Stimulated activated CD8-positive, alpha-beta memory T cell treated with anti-CD3 and anti-CD28 coated beads, Interleukin-15, amount 100 ng/mL, for 48 hours (primary cell): ENCODE measurements around the gene HIPK1.

ENCODE experiments used
- DNase-seq, 2 donors: peaks; one replicate each; pipeline ENCODE4 v3.0.0-alpha.2; 2020; ENCODE audit warnings: low read depth in 2 of 2

HIPK1 gene

DNA sequence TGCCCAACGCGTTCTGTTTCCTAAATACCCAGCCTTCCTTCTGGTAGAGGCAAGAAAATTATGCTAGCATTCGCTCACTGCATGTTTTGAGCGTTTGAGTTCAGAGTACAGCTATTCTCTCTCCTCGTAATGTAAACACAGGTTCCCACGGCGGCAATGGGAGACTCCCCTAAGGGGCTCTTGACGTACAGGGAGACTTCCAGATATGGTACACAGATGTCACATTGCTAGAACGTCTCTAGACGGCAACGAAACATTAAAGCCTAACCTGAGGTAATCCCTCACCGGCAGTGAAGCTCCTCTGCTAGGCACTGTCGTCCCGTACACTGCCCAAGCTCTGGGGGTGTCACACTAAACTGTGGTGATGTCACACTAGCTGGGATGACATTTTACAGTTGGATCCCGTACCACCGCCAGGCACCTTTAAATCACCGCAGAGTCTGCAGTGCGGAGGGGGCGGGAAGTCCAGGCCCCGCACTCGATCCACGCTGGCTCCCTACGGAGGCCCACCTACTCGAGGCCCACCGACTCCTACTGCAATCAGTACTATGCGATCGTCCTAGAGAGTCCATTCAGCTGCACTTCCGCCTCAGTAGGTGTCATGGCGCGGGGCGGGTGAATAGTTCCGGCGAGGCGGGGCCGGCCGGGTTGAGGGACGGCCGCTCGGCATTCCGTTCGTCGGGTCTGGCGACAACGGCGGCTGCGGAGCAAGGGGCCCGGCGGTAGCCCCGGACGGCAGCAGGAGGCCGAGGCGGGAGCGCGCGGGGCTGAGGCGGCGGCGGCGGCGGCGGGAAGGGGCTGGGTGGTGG is at the start of gene HIPK1:
Gene HIPK1, plus strand, starts transcription at position 384 of the 809 bp plus-strand sequence.
- peak; percentile 88 for DNase-seq

DNA sequence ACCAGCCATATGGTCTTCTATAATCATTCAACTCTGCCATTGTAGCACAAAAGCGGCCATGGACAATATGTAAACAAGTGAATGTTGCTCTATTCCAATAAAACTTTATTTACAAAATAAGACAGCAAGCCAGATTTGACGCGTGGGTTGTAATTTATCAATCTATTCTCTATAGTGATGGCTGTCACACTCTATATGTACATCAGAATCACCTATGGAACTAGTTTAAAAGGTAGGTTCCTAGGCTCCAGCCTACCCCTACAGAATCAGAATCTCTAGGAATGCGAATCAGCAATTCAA is 49.4 kb upstream of the HIPK1 start:
- no peak for DNase-seq

DNA sequence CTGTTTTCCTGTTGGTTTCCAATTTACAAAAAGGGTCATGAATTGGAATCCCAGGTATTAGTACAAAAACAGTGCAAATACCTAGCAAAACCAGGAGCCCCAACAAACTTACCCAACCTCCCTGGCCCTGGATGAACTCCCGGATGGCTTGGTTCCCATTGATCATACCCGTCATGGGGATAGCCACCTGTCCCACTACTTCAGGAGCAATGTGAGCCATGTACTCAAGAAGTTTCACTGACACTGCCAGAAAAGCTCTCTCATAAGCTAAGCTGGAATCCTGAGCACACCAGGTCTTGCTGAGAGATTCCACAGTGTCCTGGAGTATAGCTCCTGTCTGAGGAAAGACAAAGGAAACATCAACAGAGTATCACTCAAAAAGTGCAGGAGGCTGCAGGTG is 47.5 kb upstream of the HIPK1 start:
- no peak for DNase-seq

DNA sequence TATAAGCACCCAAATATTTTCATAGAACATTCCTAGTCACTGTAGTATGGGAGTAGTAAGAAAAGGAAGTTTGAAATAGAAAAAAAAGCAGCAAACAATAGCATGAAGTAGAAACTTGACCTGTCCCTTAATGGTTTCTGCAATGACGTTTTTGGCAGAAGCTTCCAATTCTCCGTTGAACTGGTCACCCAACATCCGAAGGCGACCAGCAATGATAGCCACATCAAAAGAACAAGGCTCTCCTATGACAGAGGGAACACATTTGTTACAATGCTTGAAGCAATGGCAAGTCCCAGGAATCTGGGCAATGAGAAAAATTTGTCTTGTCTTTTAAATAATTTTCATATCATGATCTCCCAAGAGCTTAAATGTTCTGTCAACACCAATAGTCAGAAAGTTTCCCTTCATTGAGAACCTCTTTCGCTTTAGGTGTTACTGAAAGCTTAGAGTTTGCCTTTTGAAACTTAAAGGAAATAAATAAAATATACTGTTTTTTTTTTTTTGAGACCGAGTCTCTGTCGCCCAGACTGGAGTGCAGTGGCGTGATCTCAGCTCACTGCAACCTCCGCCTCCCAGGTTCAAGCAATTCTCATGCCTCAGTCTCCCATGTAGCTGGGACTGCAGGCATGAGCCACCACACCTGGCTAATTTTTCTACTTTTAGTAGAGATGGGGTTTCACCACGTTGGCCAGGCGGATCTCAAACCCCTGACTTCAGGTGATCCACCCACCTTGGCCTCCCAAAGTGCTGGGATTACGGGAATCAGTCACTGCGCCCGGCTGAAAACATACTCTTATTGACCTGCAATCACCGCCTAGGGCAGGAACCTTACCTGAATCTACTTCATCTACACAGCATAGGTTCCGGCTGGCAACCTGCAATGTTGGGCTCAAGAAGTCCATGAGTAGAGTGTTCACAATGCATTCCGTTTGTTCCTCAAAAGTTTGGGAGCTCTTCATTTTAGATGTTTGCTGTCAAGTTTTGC is 42.4 kb upstream of the HIPK1 start:
- DNase-seq = no peak

DNA sequence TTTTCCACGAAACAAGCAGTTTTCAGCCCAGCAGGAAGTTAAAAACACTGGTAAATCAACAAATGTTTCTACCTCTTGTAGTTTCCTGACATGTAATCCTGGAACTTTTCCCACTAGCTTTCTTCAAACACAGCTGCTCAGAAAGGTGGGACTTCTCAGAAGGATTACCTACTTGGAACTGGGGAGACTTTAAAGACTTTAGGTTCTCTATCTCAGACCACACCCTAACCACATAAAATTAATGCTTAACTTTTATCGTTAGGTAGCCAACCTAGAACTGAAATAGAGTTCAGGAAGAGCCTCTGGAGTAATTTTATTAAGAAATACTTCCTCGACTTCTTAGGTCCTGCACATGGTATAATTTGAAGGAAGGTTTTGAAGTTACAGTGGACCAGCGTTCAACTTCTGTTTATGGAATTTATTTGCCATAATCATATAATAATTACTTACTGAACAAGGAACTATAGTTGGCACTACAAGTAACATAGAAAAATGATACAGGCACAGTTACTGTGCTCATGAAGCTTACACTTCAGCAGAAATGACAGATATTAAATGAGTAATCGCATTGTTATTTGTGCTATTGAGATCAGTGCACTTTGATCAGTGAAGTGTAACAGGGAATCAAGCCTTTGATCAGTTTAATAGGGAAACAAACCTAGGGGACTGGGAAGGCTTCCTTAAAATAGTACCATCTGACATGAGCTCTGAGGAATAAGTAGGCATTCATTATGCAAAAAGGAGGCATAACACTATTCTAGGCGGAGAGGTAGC is 41.5 kb upstream of the HIPK1 start, which contains the start of gene BCL2L15:
Gene BCL2L15, minus strand, starts transcription at position 180 of the 774 bp plus-strand sequence. CDS start 206 bp downstream, outside the sequence.
- no peak for DNase-seq

DNA sequence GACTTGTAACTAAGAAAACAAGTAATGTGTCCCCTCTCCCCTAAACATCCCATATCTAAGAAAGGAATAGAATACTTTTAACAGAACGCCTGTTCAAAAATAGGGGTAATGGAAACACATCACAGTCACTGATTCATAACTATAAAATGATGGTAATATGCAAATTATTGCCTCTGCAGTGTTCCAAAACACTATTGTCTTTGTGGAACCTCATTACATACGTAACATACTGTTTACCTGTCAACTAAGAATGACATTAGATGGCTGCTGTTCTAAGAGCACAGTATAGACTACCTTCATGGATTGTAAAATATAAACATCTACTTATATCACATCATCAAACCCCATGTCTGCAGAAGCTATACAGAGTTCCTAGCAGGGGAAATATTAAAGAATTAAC is 38.3 kb upstream of the HIPK1 start:
- DNase-seq = no peak

DNA sequence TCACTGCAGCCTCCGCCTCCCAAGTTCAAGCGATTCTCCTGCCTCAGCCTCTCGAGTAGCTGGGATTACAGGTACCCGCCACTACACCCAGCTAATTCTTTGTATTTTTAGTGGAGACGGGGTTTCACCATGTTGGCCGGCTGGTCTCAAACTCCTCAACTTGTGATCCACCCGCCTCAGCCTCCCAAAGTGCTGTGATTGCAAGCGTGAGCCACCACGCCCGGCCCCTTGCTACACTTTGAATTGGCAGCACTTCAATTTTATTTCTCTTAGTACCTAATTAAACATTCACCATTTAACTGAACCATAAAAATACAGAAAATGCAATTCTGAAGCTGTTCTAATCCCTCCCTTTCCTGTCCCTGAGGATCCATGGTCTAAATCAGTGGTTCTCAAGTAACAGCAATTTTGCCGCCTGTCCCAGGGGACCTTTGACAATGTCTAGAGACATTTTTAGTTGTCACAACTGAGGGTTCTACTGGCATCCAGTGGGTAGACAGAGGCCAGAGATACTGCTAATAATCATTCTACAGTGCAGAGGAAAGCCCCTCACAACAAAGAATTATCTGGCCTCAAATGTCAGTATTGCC is 37.4 kb upstream of the HIPK1 start:
- no peak for DNase-seq

GRCh38 chr1:113893267-113893666 is 35.9 kb upstream of the HIPK1 start:
- no peak for DNase-seq

GRCh38 chr1:113895098-113895497 is 34.0 kb upstream of the HIPK1 start:
- DNase-seq = no peak

DNA sequence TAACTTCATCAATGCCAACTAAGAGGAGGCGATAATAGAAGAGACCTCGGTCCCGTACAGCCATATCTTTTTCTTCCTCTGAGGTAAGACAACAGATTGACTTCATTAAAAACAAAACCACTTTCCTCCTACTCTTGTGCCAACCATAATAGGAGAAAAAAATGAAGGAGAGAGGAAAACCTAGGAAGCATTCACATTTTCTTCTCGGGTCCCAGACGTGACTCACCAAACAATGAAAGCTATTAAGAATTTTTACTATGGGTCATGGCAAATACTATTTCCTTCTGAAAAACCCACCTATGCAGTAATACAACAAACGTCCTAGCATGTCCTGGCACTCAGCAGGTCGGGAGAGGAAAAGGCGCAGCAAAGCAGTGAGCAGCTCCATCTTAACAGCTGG is 33.2 kb upstream of the HIPK1 start:
- no peak for DNase-seq

DNA sequence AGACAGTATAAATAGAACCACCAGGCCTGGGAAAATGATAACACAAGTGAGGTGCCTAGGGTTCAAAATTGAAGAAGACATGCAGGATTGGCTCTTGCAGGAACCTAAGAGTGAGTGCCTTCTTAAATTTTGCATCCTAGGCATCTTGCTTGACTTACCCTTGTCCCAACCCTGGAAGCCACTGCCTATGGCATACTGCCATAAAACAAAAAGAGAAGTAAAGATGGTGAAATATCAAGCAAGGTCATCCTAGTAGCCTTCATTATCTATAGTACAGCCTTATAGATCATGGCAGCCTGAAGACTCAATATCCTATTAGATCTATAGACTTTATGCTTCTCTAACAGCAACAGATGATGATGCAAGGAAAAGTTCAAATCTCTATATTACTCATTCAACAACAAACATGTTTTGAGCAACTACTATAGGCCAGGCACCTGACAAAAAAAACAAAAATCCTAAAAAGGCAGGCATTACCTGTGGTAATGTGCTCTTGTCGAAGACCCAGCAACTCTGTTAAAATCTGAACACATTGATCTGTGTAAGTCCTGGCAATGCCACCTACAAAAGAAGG is 30.8 kb upstream of the HIPK1 start:
- DNase-seq = no peak

GRCh38 chr1:113899111-113899510 is 30.0 kb upstream of the HIPK1 start:
- no peak for DNase-seq

- DNase-seq = no peak
Measured at GRCh38 chr1:113901191-113901590, 27.9 kb upstream of the HIPK1 start.

GRCh38 chr1:113903501-113904292 is 25.4 kb upstream of the HIPK1 start:
- no peak for DNase-seq

- DNase-seq = no peak
Measured at GRCh38 chr1:113904293-113904673, 24.8 kb upstream of the HIPK1 start.

GRCh38 chr1:113904674-113905434 is 24.3 kb upstream of the HIPK1 start, which contains the start of the genes AP4B1 and DCLRE1B:
Gene AP4B1 (minus strand): TSS chr1:113904799. CDS start chr1:113904717, 82 bp downstream.
Gene DCLRE1B (plus strand): TSS chr1:113905326. CDS start chr1:113905587, 261 bp downstream.
- peak; percentile 98 to 99 for DNase-seq

DNA sequence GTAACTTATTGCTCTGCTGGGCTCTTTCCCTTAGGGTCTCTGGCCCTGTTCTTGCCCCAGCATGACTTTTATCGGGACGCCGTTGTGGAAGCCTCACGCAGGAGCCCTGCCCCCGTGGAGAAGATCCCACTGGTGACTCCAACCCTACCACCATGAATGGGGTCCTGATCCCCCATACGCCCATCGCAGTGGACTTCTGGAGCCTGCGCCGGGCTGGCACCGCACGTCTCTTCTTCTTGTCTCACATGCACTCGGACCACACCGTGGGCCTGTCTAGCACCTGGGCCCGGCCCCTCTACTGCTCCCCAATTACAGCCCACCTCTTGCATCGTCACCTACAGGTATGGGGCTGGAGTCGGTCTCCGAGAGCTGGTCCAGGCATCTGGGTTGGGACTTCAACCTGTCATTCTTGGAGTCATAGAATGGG is 23.7 kb upstream of the HIPK1 start:
- DNase-seq = no peak

GRCh38 chr1:113912594-113913311 is 16.4 kb upstream of the HIPK1 start:
- DNase-seq = no peak

GRCh38 chr1:113913312-113913668 is 15.8 kb upstream of the HIPK1 start:
- DNase-seq = no peak
